ENCODE results near the gene CD40LG. TPM values are rescaled to one million over a fixed set of nuclear protein-coding genes. Genes with fewer than 3 reads are reported as not detected.

CD40LG gene
- total RNA-seq, 2 experiments from 2014 or later: not detected

DNA sequence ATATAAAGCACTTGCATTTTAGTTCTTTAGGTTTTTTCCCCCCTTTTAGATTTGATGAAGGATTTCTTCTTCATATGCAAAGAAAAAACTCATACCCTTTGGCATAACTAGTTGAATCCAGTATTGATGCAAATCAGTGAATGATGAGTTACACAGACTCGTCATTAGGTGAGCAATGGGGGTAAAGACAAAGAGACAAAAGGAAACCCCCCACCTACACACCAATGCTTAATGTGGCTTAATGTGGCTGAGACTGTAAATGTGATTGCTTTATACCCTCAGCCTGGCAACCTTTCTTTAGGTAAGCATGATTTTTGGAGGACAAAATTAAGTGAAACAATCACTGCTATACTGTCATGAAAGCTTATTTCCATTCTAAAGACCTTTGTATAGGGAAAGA, 39.5 kb downstream of the CD40LG start:
- peaks cover 48% of the 10 kb centered on the region for H3K36me3 ChIP-seq (ENCODE audit: insufficient read depth, low read length)
- peaks cover 5% of the 10 kb centered on the region for H3K4me1 ChIP-seq (ENCODE audit: insufficient read depth, low read length, poor library complexity, severe bottlenecking)
- no peak overlapping the region for H3K4me3 ChIP-seq (ENCODE audit: low read depth, low read length, poor library complexity, severe bottlenecking)
- no peak overlapping the region for H3K27ac ChIP-seq (ENCODE audit: low read depth, low read length, poor library complexity, severe bottlenecking)
- H3K9me2 ChIP-seq (ENCODE audit: insufficient read depth, low read length): no peaks in the 10 kb centered on the region
- no peak overlapping the region for H3K4me2 ChIP-seq (ENCODE audit: low read length)
- no peaks in the 10 kb centered on the region for H4K20me1 ChIP-seq (ENCODE audit: insufficient read depth, low read length)
- no peak overlapping the region for H2AFZ ChIP-seq (ENCODE audit: low read length)
- TF ChIP-seq, protein P1, sequence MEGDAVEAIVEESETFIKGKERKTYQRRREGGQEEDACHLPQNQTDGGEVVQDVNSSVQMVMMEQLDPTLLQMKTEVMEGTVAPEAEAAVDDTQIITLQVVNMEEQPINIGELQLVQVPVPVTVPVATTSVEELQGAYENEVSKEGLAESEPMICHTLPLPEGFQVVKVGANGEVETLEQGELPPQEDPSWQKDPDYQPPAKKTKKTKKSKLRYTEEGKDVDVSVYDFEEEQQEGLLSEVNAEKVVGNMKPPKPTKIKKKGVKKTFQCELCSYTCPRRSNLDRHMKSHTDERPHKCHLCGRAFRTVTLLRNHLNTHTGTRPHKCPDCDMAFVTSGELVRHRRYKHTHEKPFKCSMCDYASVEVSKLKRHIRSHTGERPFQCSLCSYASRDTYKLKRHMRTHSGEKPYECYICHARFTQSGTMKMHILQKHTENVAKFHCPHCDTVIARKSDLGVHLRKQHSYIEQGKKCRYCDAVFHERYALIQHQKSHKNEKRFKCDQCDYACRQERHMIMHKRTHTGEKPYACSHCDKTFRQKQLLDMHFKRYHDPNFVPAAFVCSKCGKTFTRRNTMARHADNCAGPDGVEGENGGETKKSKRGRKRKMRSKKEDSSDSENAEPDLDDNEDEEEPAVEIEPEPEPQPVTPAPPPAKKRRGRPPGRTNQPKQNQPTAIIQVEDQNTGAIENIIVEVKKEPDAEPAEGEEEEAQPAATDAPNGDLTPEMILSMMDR (conservative IDR thresholded peaks at IDR 0.05; ENCODE audit: low read length): no peak
- TF ChIP-seq EZH2phosphoT487 (IDR thresholded peaks at IDR 0.05; ENCODE audit: borderline replicate concordance, low read depth, low read length): no peak
- no peaks in the 10 kb centered on the region for H3K79me2 ChIP-seq (ENCODE audit: insufficient read depth, low read depth, low read length)
- ChIA-PET CTCF (ENCODE audit: unreplicated experiment) (no interaction called here), POLR2A (no interaction called here)
- no TSS peak for BruUV-seq (replicated peaks)
- H3K9me3 ChIP-seq (ENCODE audit: low read length): no peaks in the 10 kb centered on the region
- DNase-seq (ENCODE audit: low spot score): no peak
- intact Hi-C loops (cut with micrococcal nuclease; ENCODE audit: unreplicated experiment): no loop called here

DNA sequence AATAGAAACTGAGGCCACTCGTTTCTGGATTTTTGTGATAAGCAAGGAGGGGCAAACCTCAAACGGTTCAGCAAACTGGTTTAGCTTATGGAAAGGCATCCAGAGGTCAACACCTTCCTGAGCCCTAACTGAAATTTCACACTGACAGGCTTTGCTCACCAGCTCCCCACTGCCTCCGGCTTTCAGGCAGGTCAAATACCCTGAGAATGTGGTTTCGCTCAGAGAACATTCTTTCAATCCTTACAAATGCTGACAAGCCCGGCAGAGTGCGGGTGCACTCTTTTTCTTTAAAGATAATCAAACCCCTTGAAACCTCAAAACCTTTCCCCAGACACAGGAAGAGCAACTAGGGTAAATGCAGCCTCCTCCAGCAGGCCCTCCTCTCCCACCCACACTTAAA, 41.5 kb downstream of the CD40LG start:
- no peak overlapping the region for H3K27ac ChIP-seq (ENCODE audit: low read depth, low read length, poor library complexity, severe bottlenecking)
- no peaks in the 10 kb centered on the region for H3K79me2 ChIP-seq (ENCODE audit: insufficient read depth, low read depth, low read length)
- no peak for DNase-seq (ENCODE audit: low spot score)
- no peaks in the 10 kb centered on the region for H3K9me2 ChIP-seq (ENCODE audit: insufficient read depth, low read length)
- no peak overlapping the region for H3K4me3 ChIP-seq (ENCODE audit: low read depth, low read length, poor library complexity, severe bottlenecking)
- no peak overlapping the region for H2AFZ ChIP-seq (ENCODE audit: low read length)
- no peaks in the 10 kb centered on the region for H3K9me3 ChIP-seq (ENCODE audit: low read length)
- ChIA-PET POLR2A (interaction anchor here (0.7 to 0.9 kb wide), 2 partner anchors 133 to 193 kb away, joined by 3 read pairs; no protein-coding TSS in a partner anchor), CTCF (ENCODE audit: unreplicated experiment) (no interaction called here)
- intact Hi-C loops (cut with micrococcal nuclease; ENCODE audit: unreplicated experiment): no loop called here
- H3K4me1 ChIP-seq (ENCODE audit: insufficient read depth, low read length, poor library complexity, severe bottlenecking): peaks cover 9% of the 10 kb centered on the region
- no peaks in the 10 kb centered on the region for H4K20me1 ChIP-seq (ENCODE audit: insufficient read depth, low read length)
- no peak overlapping the region for H3K4me2 ChIP-seq (ENCODE audit: low read length)
- peaks cover 40% of the 10 kb centered on the region for H3K36me3 ChIP-seq (ENCODE audit: insufficient read depth, low read length)
- BruUV-seq (replicated peaks): no TSS peak
- TF ChIP-seq, protein P1 (conservative IDR thresholded peaks at IDR 0.05; ENCODE audit: low read length): no peak
- no peak for TF ChIP-seq EZH2phosphoT487 (IDR thresholded peaks at IDR 0.05; ENCODE audit: borderline replicate concordance, low read depth, low read length)

DNA sequence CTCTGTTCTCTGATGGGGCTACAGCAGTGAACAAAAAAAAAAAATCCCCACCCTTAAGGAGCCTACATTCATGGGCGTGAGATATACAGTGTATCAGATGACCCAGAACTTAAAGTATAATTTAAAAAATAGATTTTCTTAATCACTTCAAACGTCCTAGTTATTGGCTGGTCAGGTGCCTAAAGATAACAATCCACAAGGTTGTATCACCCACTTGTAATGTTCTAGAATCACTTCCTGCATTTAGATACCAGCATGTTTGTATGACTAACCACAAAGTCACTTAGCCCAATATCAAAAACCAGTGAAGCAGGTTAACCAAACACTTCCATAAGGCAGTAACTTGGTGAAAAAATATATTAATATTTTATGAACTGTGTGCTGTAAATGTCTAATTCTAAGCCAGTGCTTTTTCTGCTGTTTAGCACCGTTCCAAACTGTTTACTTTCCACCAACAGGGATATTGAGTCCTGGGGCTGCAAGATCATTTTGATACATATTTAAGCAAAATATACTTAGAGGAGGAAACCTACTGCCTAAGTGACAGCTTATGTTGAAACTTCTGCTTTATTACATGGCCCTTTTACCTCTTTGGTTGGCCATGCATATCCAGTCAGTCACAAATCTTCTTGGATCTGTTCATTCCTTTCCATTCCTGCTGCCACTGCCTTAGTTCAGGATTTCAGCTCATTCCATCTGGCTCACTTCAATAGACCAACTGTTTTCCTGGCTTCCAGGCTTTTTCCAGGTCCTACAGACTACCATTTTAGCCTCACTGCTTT, 43.3 kb downstream of the CD40LG start:
- peaks cover 32% of the 10 kb centered on the region for H3K36me3 ChIP-seq (ENCODE audit: insufficient read depth, low read length)
- no peak for DNase-seq (ENCODE audit: low spot score)
- no TSS peak for BruUV-seq (replicated peaks)
- no peaks in the 10 kb centered on the region for H3K9me3 ChIP-seq (ENCODE audit: low read length)
- H3K79me2 ChIP-seq (ENCODE audit: insufficient read depth, low read depth, low read length): no peaks in the 10 kb centered on the region
- no peak overlapping the region for H3K4me3 ChIP-seq (ENCODE audit: low read depth, low read length, poor library complexity, severe bottlenecking)
- no peaks in the 10 kb centered on the region for H4K20me1 ChIP-seq (ENCODE audit: insufficient read depth, low read length)
- no peak overlapping the region for H3K27ac ChIP-seq (ENCODE audit: low read depth, low read length, poor library complexity, severe bottlenecking)
- POLR2A ChIA-PET: no interaction called here
- CTCF ChIA-PET (ENCODE audit: unreplicated experiment): no interaction called here
- H3K9me2 ChIP-seq (ENCODE audit: insufficient read depth, low read length): no peaks in the 10 kb centered on the region
- TF ChIP-seq, protein P1 (conservative IDR thresholded peaks at IDR 0.05; ENCODE audit: low read length): no peak
- TF ChIP-seq EZH2phosphoT487 (IDR thresholded peaks at IDR 0.05; ENCODE audit: borderline replicate concordance, low read depth, low read length): no peak
- intact Hi-C loops (cut with micrococcal nuclease; ENCODE audit: unreplicated experiment): loop anchor here (10.0 kb wide), 2 partner anchors 176 to 666 kb away; no protein-coding TSS in a partner anchor
- peaks cover 18% of the 10 kb centered on the region for H3K4me1 ChIP-seq (ENCODE audit: insufficient read depth, low read length, poor library complexity, severe bottlenecking)
- H3K4me2 ChIP-seq (ENCODE audit: low read length): no peak overlapping the region
- no peak overlapping the region for H2AFZ ChIP-seq (ENCODE audit: low read length)

Data from OCI-LY7 (cell line).